ENCODE results near the gene NTRK3. TPM values are rescaled to one million over a fixed set of nuclear protein-coding genes. Genes with fewer than 3 reads are reported as not detected.

Gene NTRK3
- polyA plus RNA-seq, 1 donor from 2014 or later, result 42.7 TPM

DNA sequence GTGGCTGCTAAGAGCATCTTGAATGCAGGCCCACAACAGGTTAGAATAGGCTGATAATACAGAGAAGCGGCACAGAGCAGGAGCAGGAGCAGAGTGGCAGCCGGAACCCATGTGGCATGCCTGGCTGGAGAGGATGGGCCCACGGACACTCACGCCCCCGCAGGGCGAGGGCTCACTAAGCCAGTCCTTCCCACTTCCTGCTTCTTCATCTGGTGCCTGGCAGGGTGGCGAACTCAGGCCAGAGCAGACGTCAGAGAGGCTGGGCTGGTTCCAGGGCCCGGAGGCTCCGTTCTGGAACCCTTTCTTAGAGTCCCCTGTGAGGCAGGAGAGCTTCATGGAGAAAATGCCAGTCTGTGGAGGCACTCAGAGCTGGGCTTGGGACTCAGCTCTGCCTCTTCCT, 195.1 kb downstream of the NTRK3 start:
- TF ChIP-seq EP300 (conservative IDR thresholded peaks at IDR 0.05; ENCODE audit: poor library complexity, severe bottlenecking) (no peak), REST (IDR thresholded peaks at IDR 0.05; ENCODE audit: borderline replicate concordance) (no peak), POLR2AphosphoS5 (IDR thresholded peaks at IDR 0.05) (no peak), CTCF (IDR thresholded peaks at IDR 0.05; ENCODE audit: poor library complexity, severe bottlenecking) (no peak), EZH2 (IDR thresholded peaks at IDR 0.05; ENCODE audit: borderline replicate concordance, insufficient read depth, low read length, poor library complexity, severe bottlenecking) (no peak), MXI1 (conservative IDR thresholded peaks at IDR 0.05; ENCODE audit: poor library complexity, severe bottlenecking) (no peak), SMC3 (conservative IDR thresholded peaks at IDR 0.05; ENCODE audit: poor library complexity) (no peak), RAD21 (conservative IDR thresholded peaks at IDR 0.05) (no peak), TAF1 (IDR thresholded peaks at IDR 0.05; ENCODE audit: low read depth) (no peak)
- Histone ChIP-seq H2AFZ (ENCODE audit: low read depth, low read length) (no peak overlapping the region), H3K36me3 (ENCODE audit: insufficient read depth, low read length) (no peaks in the 10 kb centered on the region), H3K4me2 (ENCODE audit: low read length) (no peak overlapping the region), H3K9ac (ENCODE audit: low read length) (no peak overlapping the region), H3K9me2 (ENCODE audit: insufficient read depth, low read length) (no peaks in the 10 kb centered on the region), H3K9me3 (ENCODE audit: low read length) (no peaks in the 10 kb centered on the region), H3K27ac (ENCODE audit: low read length) (no peak overlapping the region), H3K4me3 (ENCODE audit: low read length) (no peak overlapping the region), H3K27me3 (ENCODE audit: insufficient read depth, low read depth, low read length) (no peaks in the 10 kb centered on the region), H3K79me2 (replicated peaks; ENCODE audit: insufficient read depth, low read length) (no peaks in the 10 kb centered on the region), H3F3A (ENCODE audit: insufficient read depth, low read length, poor library complexity, severe bottlenecking) (no peaks in the 10 kb centered on the region), H4K20me1 (ENCODE audit: insufficient read depth) (no peaks in the 10 kb centered on the region)

GRCh38 chr15:88060383-88060782, 196.2 kb downstream of the NTRK3 start:
- no peak overlapping the region for H3K9ac ChIP-seq (ENCODE audit: low read length)
- H3K4me2 ChIP-seq (ENCODE audit: low read length), result no peak overlapping the region
- H3K9me2 ChIP-seq (ENCODE audit: insufficient read depth, low read length), result no peaks in the 10 kb centered on the region
- H3F3A ChIP-seq (ENCODE audit: insufficient read depth, low read length, poor library complexity, severe bottlenecking), result no peaks in the 10 kb centered on the region
- no peak overlapping the region for H3K27ac ChIP-seq (ENCODE audit: low read length)
- no peaks in the 10 kb centered on the region for H3K79me2 ChIP-seq (replicated peaks; ENCODE audit: insufficient read depth, low read length)
- no peak overlapping the region for H3K4me3 ChIP-seq (ENCODE audit: low read length)
- no peaks in the 10 kb centered on the region for H4K20me1 ChIP-seq (ENCODE audit: insufficient read depth)
- H3K9me3 ChIP-seq (ENCODE audit: low read length), result no peaks in the 10 kb centered on the region
- no peaks in the 10 kb centered on the region for H3K36me3 ChIP-seq (ENCODE audit: insufficient read depth, low read length)
- TF ChIP-seq EP300 (conservative IDR thresholded peaks at IDR 0.05; ENCODE audit: poor library complexity, severe bottlenecking) (no peak), CTCF (IDR thresholded peaks at IDR 0.05; ENCODE audit: poor library complexity, severe bottlenecking) (no peak), REST (IDR thresholded peaks at IDR 0.05; ENCODE audit: borderline replicate concordance) (no peak), RAD21 (conservative IDR thresholded peaks at IDR 0.05) (no peak), MXI1 (conservative IDR thresholded peaks at IDR 0.05; ENCODE audit: poor library complexity, severe bottlenecking) (no peak), EZH2 (IDR thresholded peaks at IDR 0.05; ENCODE audit: borderline replicate concordance, insufficient read depth, low read length, poor library complexity, severe bottlenecking) (no peak), SMC3 (conservative IDR thresholded peaks at IDR 0.05; ENCODE audit: poor library complexity) (no peak), TAF1 (IDR thresholded peaks at IDR 0.05; ENCODE audit: low read depth) (no peak), POLR2AphosphoS5 (IDR thresholded peaks at IDR 0.05) (no peak)
- no peak overlapping the region for H2AFZ ChIP-seq (ENCODE audit: low read depth, low read length)
- H3K27me3 ChIP-seq (ENCODE audit: insufficient read depth, low read depth, low read length), result no peaks in the 10 kb centered on the region

Data from neural cell (in vitro differentiated cells).